HEK293T (cell line): ENCODE data around the gene PLEKHM1.

ENCODE experiments used
- CTCF ChIA-PET: fragments of 350-600 bp; formaldehyde crosslinking; extraction: SDS; loops from one replicate; lab custom pipeline; 2021; ENCODE audit warnings: antibody characterized with exemption, inconsistent platforms; lab: Yijun Ruan, JAX
- POLR2A ChIA-PET: fragments of 350-600 bp; formaldehyde crosslinking; extraction: SDS; loops from one replicate; lab custom pipeline; 2020; ENCODE audit warnings: antibody characterized with exemption, inconsistent platforms; lab: Yijun Ruan, JAX
- DNase-seq: peaks from one replicate; pipeline ENCODE4 v3.0.0; 2012; ENCODE audit warnings: mixed read lengths; ENCODE audit errors: extremely low spot score
- ARNT ChIP-seq: fragments of 450-650 bp; IDR thresholded peaks from 2 replicates; pipeline ENCODE4 v1.6.1; 2017; ENCODE audit warnings: mild to moderate bottlenecking
- BHLHE40 ChIP-seq: fragments of 450-650 bp; IDR thresholded peaks from 2 replicates; pipeline ENCODE4 v1.6.1; 2016; ENCODE audit warnings: mild to moderate bottlenecking, moderate library complexity, borderline replicate concordance
- CTBP1 ChIP-seq: fragments of 450-650 bp; IDR thresholded peaks from 2 replicates; pipeline ENCODE4 v1.6.1; 2016; ENCODE audit warnings: borderline replicate concordance
- ELF4 ChIP-seq: fragments of 450-650 bp; IDR thresholded peaks from 2 replicates; pipeline ENCODE4 v1.6.1; 2017; ENCODE audit warnings: antibody characterized with exemption
- FOXA1 ChIP-seq: fragments of 450-650 bp; IDR thresholded peaks from 2 replicates; pipeline ENCODE4 v1.6.1; 2016; ENCODE audit warnings: mild to moderate bottlenecking
- FOXK2 ChIP-seq: fragments of 450-650 bp; IDR thresholded peaks from 2 replicates; pipeline ENCODE4 v1.6.1; 2016; ENCODE audit warnings: mild to moderate bottlenecking
- FOXM1 ChIP-seq: fragments of 450-650 bp; IDR thresholded peaks from 2 replicates; pipeline ENCODE4 v1.6.1; 2017; ENCODE audit warnings: mild to moderate bottlenecking, borderline replicate concordance
- HDGF ChIP-seq: fragments of 450-650 bp; IDR thresholded peaks from 2 replicates; pipeline ENCODE4 v1.6.1; 2017; ENCODE audit warnings: antibody characterized with exemption, borderline replicate concordance
- L3MBTL2 ChIP-seq: fragments of 450-650 bp; conservative IDR thresholded peaks from 2 replicates; pipeline ENCODE4 v1.6.1; 2016; ENCODE audit warnings: mild to moderate bottlenecking
- LEF1 ChIP-seq: fragments of 450-650 bp; IDR thresholded peaks from 2 replicates; pipeline ENCODE4 v1.6.1; 2017; ENCODE audit warnings: mild to moderate bottlenecking, borderline replicate concordance
- NFRKB ChIP-seq: fragments of 450-650 bp; IDR thresholded peaks from 2 replicates; pipeline ENCODE4 v1.6.1; 2016; ENCODE audit warnings: mild to moderate bottlenecking, moderate library complexity
- SP1 ChIP-seq: fragments of 450-650 bp; IDR thresholded peaks from 2 replicates; pipeline ENCODE4 v1.6.1; 2017
- SUZ12 ChIP-seq: fragments of 450-650 bp; IDR thresholded peaks from 2 replicates; pipeline ENCODE4 v1.6.1; 2016; ENCODE audit warnings: mild to moderate bottlenecking
- TARDBP ChIP-seq: fragments of 450-650 bp; IDR thresholded peaks from 2 replicates; pipeline ENCODE4 v1.6.1; 2016
- ZNF384 ChIP-seq: fragments of 450-650 bp; IDR thresholded peaks from 2 replicates; pipeline ENCODE4 v1.6.1; 2016
- TF ChIP-seq, protein P1 (sequence below): fragments of 450-650 bp; IDR thresholded peaks from 2 replicates; pipeline ENCODE4 v1.6.1; 2016

Gene PLEKHM1

GRCh38 chr17:45423304-45423974, 67.1 kb downstream of the PLEKHM1 start:
- CTCF ChIA-PET, result no interaction called here
- DNase-seq, result no peak
- POLR2A ChIA-PET, result no interaction called here
- no peak for TF ChIP-seq TARDBP

DNA sequence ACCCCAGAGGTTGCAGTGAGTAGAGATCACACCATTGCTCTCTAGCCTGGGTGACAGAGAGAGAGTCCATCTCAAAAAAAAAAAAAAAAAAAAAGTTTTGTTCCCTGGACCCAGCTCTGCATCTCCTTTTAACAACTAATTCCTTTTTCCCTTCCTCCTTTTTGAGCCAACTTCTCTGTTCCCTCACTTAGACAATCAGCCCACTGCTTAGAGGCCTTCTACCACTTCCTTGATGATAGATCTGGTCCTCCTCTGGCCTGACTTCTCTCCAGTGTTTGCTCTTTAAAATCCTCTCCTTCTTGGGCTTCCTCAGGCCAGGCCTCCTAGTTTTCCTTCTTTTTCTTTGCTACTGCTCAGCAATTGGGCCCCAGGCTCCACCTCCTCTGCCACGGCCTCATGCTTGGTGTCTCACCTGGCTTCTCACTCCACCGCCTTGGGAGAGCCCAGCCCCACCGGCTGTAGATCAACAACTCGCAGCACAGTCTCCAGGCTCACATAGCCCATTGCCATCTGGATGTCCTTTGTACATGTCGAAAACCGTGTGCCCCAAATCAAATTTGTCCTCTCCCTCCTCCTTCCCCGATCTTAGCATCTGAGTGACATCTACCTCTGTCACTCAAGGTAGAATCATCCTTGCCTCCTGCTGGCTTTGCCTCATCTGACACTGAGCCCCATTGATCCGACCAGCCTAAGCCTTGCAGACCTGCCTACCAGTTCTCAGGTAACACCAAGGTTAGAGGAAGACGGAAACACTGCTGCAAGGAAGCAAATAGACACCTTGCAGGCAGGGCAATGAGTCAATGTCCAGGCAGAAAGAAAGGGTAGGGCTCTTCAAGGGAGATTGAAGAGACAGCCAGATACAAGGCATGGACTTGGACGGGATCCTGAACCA, 75.3 kb downstream of the PLEKHM1 start:
- ChIA-PET CTCF (no interaction called here), POLR2A (no interaction called here)
- no peak for TF ChIP-seq CTBP1
- TF ChIP-seq LEF1, result no peak
- TF ChIP-seq, protein P1, sequence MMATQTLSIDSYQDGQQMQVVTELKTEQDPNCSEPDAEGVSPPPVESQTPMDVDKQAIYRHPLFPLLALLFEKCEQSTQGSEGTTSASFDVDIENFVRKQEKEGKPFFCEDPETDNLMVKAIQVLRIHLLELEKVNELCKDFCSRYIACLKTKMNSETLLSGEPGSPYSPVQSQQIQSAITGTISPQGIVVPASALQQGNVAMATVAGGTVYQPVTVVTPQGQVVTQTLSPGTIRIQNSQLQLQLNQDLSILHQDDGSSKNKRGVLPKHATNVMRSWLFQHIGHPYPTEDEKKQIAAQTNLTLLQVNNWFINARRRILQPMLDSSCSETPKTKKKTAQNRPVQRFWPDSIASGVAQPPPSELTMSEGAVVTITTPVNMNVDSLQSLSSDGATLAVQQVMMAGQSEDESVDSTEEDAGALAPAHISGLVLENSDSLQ, result peak; percentile 31; the same call in 1 of the 2 replicates
- DNase-seq, result no peak

DNA sequence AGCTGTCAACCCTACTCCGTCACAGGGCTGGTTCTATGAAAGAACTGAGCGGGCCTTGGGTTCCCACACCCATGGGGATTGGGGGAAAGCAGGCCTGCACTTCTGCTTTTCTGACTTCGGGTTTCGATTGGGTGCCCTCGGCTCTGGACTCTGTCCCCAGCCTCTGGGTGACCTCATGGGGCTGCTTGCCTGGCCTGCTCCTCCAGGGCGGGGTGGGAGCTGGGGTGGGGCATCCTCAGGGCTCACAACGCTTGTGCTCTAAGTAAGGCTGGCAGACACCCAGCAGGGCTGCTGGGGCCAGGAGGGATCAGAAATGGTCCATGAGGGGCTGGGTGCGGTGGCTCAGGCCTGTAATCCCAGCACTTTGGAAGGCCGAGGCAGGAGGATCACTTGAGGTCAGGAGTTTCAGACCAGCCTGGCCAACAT, 77.0 kb downstream of the PLEKHM1 start:
- ChIA-PET POLR2A (no interaction called here), CTCF (no interaction called here)
- TF ChIP-seq FOXK2 (no peak), SUZ12 (no peak), LEF1 (no peak), ZNF384 (no peak), FOXM1 (no peak), BHLHE40 (no peak), ELF4 (no peak), FOXA1 (no peak), TARDBP (no peak), SP1 (no peak), L3MBTL2 (no peak), HDGF (no peak), NFRKB (no peak), ARNT (no peak), CTBP1 (no peak)
- TF ChIP-seq, protein P1, result no peak
- no peak for DNase-seq

DNA sequence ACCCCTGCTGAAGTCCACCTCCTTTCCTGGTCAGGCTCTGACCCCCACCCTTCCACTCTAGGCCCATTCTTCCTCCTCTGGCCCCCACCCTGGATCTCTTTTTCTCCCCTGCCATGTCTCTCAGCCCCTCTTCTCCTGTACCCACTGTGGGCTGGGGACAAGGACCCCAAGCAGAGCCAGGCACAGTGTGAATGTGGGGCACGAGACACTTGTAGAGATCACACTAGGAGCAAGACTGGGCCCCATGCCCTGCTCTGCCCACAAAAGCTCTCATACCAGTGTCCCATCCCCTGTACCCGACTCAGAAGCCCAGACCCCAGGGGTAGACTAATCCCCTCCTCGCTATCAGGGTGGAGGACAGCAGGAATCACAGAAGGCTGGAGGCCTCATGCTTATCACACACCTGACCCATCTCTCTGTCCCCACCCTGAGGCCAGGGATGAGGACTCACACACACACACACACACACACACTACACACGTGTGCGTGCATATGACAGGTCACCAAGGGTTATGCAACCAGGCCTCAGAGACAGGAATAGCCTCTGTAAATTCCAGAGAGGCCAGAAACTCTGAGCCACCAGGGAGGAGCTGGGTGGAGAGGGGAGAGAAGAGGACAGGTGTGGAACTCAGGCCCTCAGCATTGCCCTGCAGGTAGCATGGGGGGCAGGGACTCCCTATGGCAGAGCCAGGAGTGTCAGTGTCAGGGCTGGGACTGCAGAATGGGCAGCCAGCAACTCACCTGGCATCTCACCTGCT, 79.0 kb downstream of the PLEKHM1 start:
- CTCF ChIA-PET, result interaction anchor here (1.1 to 1.3 kb wide), 2 partner anchors 14 to 17 kb away, joined by 3 to 4 read pairs; no protein-coding TSS in a partner anchor
- no peak for TF ChIP-seq BHLHE40
- TF ChIP-seq TARDBP, result no peak
- TF ChIP-seq L3MBTL2, result no peak
- no peak for TF ChIP-seq LEF1
- TF ChIP-seq FOXA1, result no peak
- no peak for TF ChIP-seq SP1
- no peak for TF ChIP-seq FOXK2
- TF ChIP-seq NFRKB, result no peak
- TF ChIP-seq HDGF, result no peak
- no peak for TF ChIP-seq ELF4
- no peak for TF ChIP-seq FOXM1
- no peak for TF ChIP-seq ZNF384
- TF ChIP-seq CTBP1, result no peak
- DNase-seq, result no peak
- POLR2A ChIA-PET, result no interaction called here

- POLR2A ChIA-PET, result interaction anchor here (1.7 kb wide), 1 partner anchor 12 kb away, joined by 5 read pairs; no protein-coding TSS in a partner anchor
- DNase-seq, result no peak
- CTCF ChIA-PET, result no interaction called here
- TF ChIP-seq HDGF (no peak), SP1 (no peak), FOXK2 (no peak), BHLHE40 (no peak), ARNT (no peak), TARDBP (no peak), NFRKB (no peak), FOXA1 (no peak), CTBP1 (no peak), ZNF384 (no peak), ELF4 (no peak), SUZ12 (no peak), LEF1 (no peak), L3MBTL2 (no peak), FOXM1 (no peak)
- TF ChIP-seq, protein P1, result no peak
These were observed 80.1 kb downstream of the PLEKHM1 start for GRCh38 chr17:45410144-45411091.
